ENCODE data around the gene GPC3.

GPC3 gene

GRCh38 chrX:133514486-133514885 lies 470.9 kb downstream of the GPC3 start:
- no peak overlapping the region for H3K27ac ChIP-seq (ENCODE audit: extremely low read depth, low read depth, low read length)
- ChIA-PET POLR2A (no interaction called here), CTCF (no interaction called here)
- no peaks in the 10 kb centered on the region for H3K4me1 ChIP-seq (ENCODE audit: control insufficient read depth, insufficient read depth, low read length)
- H3K9me3 ChIP-seq (ENCODE audit: control insufficient read depth, insufficient read depth, low read depth, low read length) = no peaks in the 10 kb centered on the region
- TF ChIP-seq BCL6B (tag by site-specific recombination; IDR thresholded peaks at IDR 0.05) (no peak), ZFP69B (tag by site-specific recombination; IDR thresholded peaks at IDR 0.05) (no peak), ZNF274 (IDR thresholded peaks at IDR 0.05; ENCODE audit: low read length) (no peak), ZNF274 (tag by site-specific recombination; IDR thresholded peaks at IDR 0.05; ENCODE audit: borderline replicate concordance) (no peak), ZNF292 (tag by site-specific recombination; IDR thresholded peaks at IDR 0.05; ENCODE audit: borderline replicate concordance, low read depth) (no peak), INSM2 (tag by site-specific recombination; IDR thresholded peaks at IDR 0.05) (no peak), ZNF155 (tag by site-specific recombination; IDR thresholded peaks at IDR 0.05) (no peak), ZNF239 (tag by site-specific recombination; IDR thresholded peaks at IDR 0.05) (no peak), ZNF610 (tag by site-specific recombination; IDR thresholded peaks at IDR 0.05; ENCODE audit: borderline replicate concordance) (no peak), KLF7 (tag by site-specific recombination; IDR thresholded peaks at IDR 0.05; ENCODE audit: borderline replicate concordance) (no peak), SETDB1 (IDR thresholded peaks at IDR 0.05; ENCODE audit: insufficient read length, low read length) (no peak), ZNF24 (tag by site-specific recombination; IDR thresholded peaks at IDR 0.05) (no peak)
- H3K36me3 ChIP-seq (ENCODE audit: control insufficient read depth in 2 of 2, insufficient read depth in 1 of 2, low read length in 2 of 2) = no peaks in the 10 kb centered on the region
- no peak overlapping the region for H3K4me3 ChIP-seq (ENCODE audit: low read depth, low read length)

- CTCF ChIA-PET = no interaction called here
- Histone ChIP-seq H3K4me1 (ENCODE audit: control insufficient read depth, insufficient read depth, low read length) (no peaks in the 10 kb centered on the region), H3K4me3 (ENCODE audit: low read depth, low read length) (no peak overlapping the region), H3K27ac (ENCODE audit: extremely low read depth, low read depth, low read length) (no peak overlapping the region), H3K9me3 (ENCODE audit: control insufficient read depth, insufficient read depth, low read depth, low read length) (no peaks in the 10 kb centered on the region), H3K36me3 (ENCODE audit: control insufficient read depth in 2 of 2, insufficient read depth in 1 of 2, low read length in 2 of 2) (no peaks in the 10 kb centered on the region)
- no peak for TF ChIP-seq ZNF660 (tag by site-specific recombination; IDR thresholded peaks at IDR 0.05)
- TF ChIP-seq ZNF404 (tag by site-specific recombination; IDR thresholded peaks at IDR 0.05) = no peak
- TF ChIP-seq KLF17 (tag by site-specific recombination; IDR thresholded peaks at IDR 0.05) = no peak
- TF ChIP-seq ZXDB (tag by site-specific recombination; IDR thresholded peaks at IDR 0.05) = no peak
- TF ChIP-seq ZNF639 (tag by site-specific recombination; IDR thresholded peaks at IDR 0.05) = no peak
- TF ChIP-seq ZNF843 (tag by site-specific recombination; IDR thresholded peaks at IDR 0.05) = no peak
- TF ChIP-seq ZNF645 (tag by site-specific recombination; IDR thresholded peaks at IDR 0.05) = no peak
- no peak for TF ChIP-seq ZNF624 (tag by site-specific recombination; IDR thresholded peaks at IDR 0.05)
- no peak for TF ChIP-seq ZNF623 (tag by site-specific recombination; IDR thresholded peaks at IDR 0.05)
- TF ChIP-seq ZNF777 (tag by site-specific recombination; IDR thresholded peaks at IDR 0.05; ENCODE audit: borderline replicate concordance) = no peak
- TF ChIP-seq BCL6B (tag by site-specific recombination; IDR thresholded peaks at IDR 0.05) = no peak
- TF ChIP-seq ZSCAN30 (tag by site-specific recombination; IDR thresholded peaks at IDR 0.05) = no peak
- no peak for TF ChIP-seq ZNF549 (tag by site-specific recombination; IDR thresholded peaks at IDR 0.05)
- POLR2A ChIA-PET = no interaction called here
These were observed 472.3 kb downstream of the GPC3 start for GRCh38 chrX:133513123-133513522.

All from HEK293 (cell line).